WI38 (cell line): ENCODE data around the gene CIAO3.
"Not testable (repeated sequence)": the region's sequence is repeated elsewhere in the genome, so short reads cannot be mapped to it uniquely, and the experiment has no call there.

Experiments used
- H3K4me3 ChIP-seq: 2 replicates; pipeline ENCODE4 v1.5.1; 2011; ENCODE audit warnings: low read depth, mild to moderate bottlenecking, control low read depth, low read length
- TF ChIP-seq, protein P1 (sequence below): IDR thresholded peaks from 2 replicates; pipeline ENCODE4 v1.5.1; 2012; ENCODE audit warnings: low read depth, mild to moderate bottlenecking, control low read depth, low read length

CIAO3 gene

DNA sequence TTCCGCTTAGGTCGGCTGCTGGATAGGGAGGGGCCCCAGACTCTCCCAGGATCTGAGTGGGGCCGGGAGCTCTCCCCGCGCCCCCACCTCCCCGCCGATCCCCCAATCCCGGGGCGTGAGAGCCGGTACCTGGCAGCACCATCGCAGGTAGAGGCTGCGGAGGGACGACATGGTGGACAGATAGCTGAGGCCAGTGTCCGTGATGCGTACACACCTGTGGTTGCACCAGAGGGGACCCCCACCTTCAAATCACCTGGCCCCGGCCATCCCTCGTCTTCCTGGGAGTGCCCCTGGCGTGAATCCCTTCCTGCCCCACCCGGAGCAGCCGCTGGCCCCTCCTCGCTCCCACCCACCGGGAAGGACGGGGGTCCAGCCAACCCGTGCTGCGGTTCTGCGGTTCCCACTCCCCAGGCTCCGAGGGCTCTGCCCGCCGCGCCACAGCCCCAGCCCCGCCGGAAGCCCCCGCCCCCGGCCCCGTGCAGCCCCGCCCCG, 45.9 kb downstream of the CIAO3 start:
- TF ChIP-seq, protein P1, sequence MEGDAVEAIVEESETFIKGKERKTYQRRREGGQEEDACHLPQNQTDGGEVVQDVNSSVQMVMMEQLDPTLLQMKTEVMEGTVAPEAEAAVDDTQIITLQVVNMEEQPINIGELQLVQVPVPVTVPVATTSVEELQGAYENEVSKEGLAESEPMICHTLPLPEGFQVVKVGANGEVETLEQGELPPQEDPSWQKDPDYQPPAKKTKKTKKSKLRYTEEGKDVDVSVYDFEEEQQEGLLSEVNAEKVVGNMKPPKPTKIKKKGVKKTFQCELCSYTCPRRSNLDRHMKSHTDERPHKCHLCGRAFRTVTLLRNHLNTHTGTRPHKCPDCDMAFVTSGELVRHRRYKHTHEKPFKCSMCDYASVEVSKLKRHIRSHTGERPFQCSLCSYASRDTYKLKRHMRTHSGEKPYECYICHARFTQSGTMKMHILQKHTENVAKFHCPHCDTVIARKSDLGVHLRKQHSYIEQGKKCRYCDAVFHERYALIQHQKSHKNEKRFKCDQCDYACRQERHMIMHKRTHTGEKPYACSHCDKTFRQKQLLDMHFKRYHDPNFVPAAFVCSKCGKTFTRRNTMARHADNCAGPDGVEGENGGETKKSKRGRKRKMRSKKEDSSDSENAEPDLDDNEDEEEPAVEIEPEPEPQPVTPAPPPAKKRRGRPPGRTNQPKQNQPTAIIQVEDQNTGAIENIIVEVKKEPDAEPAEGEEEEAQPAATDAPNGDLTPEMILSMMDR, result no peak
- no peak overlapping the region for H3K4me3 ChIP-seq

DNA sequence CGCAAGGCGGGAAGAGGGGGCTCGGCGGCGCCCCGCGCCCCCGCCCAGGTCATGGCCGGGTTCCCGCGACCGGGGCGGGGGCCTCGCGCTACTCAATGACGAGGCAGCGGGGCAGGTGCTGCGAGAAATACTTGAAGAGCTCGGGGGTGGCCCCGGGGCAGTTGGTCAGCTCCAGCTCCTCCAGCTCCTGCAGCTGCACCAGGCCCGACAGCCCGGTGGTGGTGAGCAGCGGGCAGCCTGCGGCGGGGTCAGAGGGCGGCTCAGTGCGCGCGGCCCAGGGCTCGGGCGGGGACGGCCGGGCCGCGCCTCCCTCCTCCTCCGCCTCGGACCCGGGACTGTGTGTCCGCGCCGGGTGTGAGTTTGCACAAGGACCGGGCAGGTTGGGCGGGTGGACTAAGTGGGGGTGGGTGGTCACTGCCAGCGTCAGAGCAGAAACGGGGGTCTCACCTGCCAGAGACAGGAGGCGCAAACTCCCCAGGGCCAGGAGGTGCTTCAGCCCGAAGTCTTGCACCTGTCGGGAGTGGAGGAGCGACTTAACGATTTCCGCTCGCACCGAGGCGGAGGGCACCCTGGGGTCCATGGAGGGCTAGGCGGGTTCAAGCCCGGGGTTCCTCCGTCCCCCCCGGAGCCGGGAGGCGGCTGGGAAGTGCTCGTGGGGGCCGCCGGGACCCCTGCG, 46.5 kb downstream of the CIAO3 start:
- no peak overlapping the region for H3K4me3 ChIP-seq
- TF ChIP-seq, protein P1, result no peak

DNA sequence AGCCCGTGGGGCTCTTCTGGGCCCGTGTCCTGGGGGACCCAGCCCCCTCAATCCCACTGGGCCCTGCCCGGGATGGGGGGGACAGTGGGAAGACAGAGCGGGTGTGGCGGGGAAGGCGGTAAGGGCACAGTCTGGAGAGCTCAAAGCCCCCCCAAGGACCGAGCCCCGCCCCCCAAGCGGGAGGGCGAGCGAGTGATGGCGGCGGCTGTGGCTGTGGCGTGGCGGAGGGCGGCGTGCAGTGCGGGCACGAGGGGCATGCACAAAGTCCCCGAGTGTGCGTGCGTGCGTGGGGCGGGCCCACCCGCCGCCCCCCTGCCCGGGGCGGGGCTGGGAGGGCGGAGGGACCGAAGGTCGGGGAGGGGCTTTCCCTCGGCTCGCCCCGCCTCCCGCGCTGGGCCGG, 47.0 kb downstream of the CIAO3 start:
- TF ChIP-seq, protein P1, result no peak
- no peak overlapping the region for H3K4me3 ChIP-seq

DNA sequence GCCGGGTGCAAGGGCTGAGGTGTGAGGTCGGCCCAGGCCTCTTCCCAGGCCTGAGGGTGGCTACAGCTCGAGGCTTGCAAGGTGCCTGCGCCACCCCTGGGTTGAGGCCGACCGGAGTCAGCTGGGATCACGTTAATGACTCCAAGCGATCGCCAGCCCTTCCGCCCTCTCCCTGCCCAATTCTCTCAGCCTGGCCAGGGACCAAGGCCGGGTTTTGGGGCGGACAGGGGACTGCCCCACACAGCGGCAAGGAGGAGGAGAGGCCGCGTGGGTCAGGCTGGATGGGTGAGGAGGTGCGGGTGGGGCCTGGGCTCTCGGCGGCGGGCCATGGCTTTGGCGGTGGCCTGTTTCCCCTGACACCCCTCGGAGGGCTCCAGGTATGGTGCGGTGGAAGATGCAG, 47.4 kb downstream of the CIAO3 start:
- TF ChIP-seq, protein P1, result no peak
- H3K4me3 ChIP-seq, result no peak overlapping the region

DNA sequence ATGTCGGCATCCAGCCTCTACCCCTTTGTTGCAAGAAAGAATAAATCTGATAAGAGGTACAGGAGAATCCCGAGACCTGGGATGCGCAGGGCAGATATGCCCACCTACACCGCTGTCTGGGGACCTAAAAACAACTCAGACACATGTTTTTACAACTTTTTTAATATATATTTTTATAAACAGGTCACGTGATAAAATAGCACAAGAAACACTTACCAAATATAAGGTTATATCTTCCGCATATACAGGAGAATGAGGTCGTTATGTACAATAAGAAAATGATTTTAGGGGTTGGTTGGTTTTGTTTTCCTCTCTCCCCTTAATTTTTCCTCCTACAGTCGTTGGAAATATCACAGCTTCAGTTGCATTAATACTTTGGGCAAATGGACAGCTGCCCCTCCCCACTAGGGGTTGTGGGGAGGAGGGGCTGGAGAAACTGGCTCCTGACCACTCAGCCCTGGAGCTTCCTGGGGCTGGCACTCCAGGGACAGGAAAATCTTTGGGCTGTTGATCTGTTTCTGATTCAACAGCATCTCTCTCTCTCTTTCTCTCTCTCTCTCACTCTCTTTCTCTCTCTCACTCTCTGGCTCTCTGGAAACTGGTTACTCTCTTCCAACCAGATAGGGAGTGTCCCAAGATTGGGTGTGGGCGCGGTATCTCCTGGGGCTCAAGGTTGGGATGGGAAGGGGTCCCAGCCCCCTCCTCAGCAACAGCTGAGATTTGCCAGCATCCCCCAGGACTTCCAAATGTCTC, 48.3 kb downstream of the CIAO3 start:
- TF ChIP-seq, protein P1, result no peak
- H3K4me3 ChIP-seq, result no peak overlapping the region

DNA sequence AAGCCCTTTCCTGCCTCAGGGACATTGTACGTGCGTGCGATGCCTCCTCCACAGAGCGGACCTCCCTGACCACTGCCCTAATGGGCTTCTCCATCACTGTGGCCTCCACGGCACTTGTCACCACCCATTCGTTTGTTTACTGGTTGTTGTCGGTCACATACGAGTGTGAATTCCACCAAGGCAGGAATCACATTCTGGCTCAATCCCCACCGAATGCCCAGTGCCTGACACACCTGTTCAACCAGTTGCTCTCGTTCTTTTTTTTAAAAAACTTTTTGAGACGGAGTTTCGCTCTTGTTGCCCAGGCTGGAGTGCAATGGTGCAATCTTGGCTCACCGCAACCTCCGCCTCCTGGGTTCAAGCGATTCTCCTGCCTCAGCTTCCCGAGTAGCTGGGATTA, 49.6 kb downstream of the CIAO3 start:
- not testable (repeated sequence) for H3K4me3 ChIP-seq

DNA sequence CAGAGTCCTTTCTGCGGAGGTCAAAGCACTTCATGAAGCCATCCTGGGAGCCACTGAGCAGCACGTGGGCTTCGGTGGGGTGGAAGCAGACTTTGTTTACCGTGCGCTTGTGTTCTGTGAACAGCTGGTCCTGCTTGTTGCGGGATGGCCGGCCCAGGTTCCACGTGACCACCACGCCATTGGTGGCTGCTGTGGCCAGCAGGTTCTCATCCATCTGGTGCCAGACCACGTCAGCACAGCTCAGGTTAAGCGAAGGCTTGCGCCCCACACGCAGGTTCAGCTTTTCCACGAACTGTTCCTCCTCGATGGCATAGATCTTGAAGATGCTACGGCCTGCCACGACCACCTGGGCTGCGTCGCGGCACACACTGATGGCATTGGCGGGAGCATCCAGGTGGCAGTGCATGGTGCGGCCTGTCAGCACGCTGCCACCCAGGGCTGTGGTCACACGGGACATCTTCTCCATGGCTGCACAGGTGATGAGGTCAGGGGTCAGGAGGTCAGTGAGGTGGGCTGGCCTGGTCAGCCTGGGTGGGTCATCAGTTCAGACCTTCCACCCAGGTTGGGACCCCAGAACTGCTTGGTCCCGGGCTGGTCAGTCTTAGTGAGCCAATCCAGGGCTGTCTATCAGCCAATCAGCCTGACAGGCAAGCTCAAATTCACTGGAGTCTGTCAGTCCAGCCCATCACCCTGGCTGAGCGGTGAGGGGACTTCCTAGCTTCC, 51.5 kb downstream of the CIAO3 start:
- TF ChIP-seq, protein P1, result no peak
- H3K4me3 ChIP-seq, result peak overlapping the region; percentile 94
